K562 (cell line): ENCODE results near the gene SEMA5A. TPM values are rescaled to one million over a fixed set of nuclear protein-coding genes. Genes with fewer than 3 reads are reported as not detected.
A peak's percentile ranks its signal among the peaks of the same experiment; 100 is the strongest.

Source experiments
- ATAC-seq: fragments of 200-7000 bp; cut with Tn5 transposase; 3 replicates; pipeline ENCODE4 v1.9.1; 2020; ENCODE audit warnings: moderate library complexity
- BruUV-seq: library from RNA; stranded (reverse); fragments of 400-500 nt; replicated peaks from 2 replicates; lab custom pipeline; 2021; lab: Mats Ljungman, UMichigan
- CTCF ChIA-PET: fragments of 300-600 bp; formaldehyde crosslinking; extraction: SDS; loops from one replicate; lab custom pipeline; 2021; ENCODE audit warnings: low intra/inter-chr PET ratio; lab: Yijun Ruan, JAX
- POLR2A ChIA-PET: fragments of 300-600, 350-650 bp; sonication (Branson Sonifier 250); formaldehyde crosslinking; extraction: SDS; loops from one replicate; lab custom pipeline; 2021; ENCODE audit warnings: antibody characterized with exemption, inconsistent platforms; lab: Yijun Ruan, JAX
- DNase-seq, 4 experiments: peaks; one replicate each; pipeline versions ENCODE4 v3.0.0 to v3.0.0-alpha.2; 2011 to 2018; ENCODE audit warnings: low spot score in 3 of 4, mixed read lengths in 3 of 4; ENCODE audit errors: extremely low read depth in 1 of 4
- FAIRE-seq: peaks from 2 replicates; lab custom pipeline; 2011; peaks lifted over from hg19 to GRCh38; lab: Jason Lieb, UNC
- H2AFZ ChIP-seq: 2 replicates; pipeline ENCODE4 v1.6.0; 2011; ENCODE audit warnings: low read depth, low read length, control low read depth, inconsistent platforms
- H3K27ac ChIP-seq: fragments of 200-600 bp; 3 replicates; pipeline ENCODE4 v1.8.0; 2011; ENCODE audit warnings: low read depth, mild to moderate bottlenecking, control low read depth, inconsistent platforms, low read length, moderate library complexity, mixed read lengths; ENCODE audit errors: extremely low read depth
- H3K27me3 ChIP-seq, 2 experiments: fragments of 300-600 bp in 1 of 2; 2 replicates in 1 of 2; 3 replicates in 1 of 2; pipeline versions ENCODE4 v1.6.0 to v1.8.0; 2011; ENCODE audit warnings: inconsistent platforms in 2 of 2, low read length in 2 of 2, mild to moderate bottlenecking in 1 of 2, mixed read lengths in 1 of 2, moderate library complexity in 1 of 2; ENCODE audit not compliant: control insufficient read depth in 2 of 2, insufficient read depth in 2 of 2
- H3K36me3 ChIP-seq: fragments of 300-600 bp; 3 replicates; pipeline ENCODE4 v1.8.0; 2011; ENCODE audit warnings: mild to moderate bottlenecking, low read length, inconsistent platforms; ENCODE audit not compliant: control insufficient read depth, insufficient read depth
- H3K4me1 ChIP-seq, 2 experiments: fragments of 200-600 bp in 1 of 2; replicated peaks in 1 of 2; 2 replicates in 1 of 2; 3 replicates in 1 of 2; pipeline versions ENCODE4 v1.5.1 to v1.8.0; 2011; ENCODE audit warnings: inconsistent platforms in 2 of 2, low read length in 2 of 2, mild to moderate bottlenecking in 1 of 2, mixed read lengths in 1 of 2, moderate library complexity in 1 of 2; ENCODE audit not compliant: control insufficient read depth in 2 of 2, insufficient read depth in 2 of 2
- H3K4me2 ChIP-seq: 2 replicates; pipeline ENCODE4 v1.6.1; 2011; ENCODE audit warnings: low read length, control low read depth, inconsistent platforms, mixed read lengths; ENCODE audit not compliant: insufficient read depth
- H3K4me3 ChIP-seq: fragments of 200-600 bp; sonication (generic), shearing (Covaris generic); 2 replicates; pipeline ENCODE4 v1.5.1; 2016; ENCODE audit warnings: control low read depth, inconsistent platforms
- H3K79me2 ChIP-seq: fragments of 200-600 bp; 3 replicates; pipeline ENCODE4 v1.8.0; 2011; ENCODE audit warnings: low read length, inconsistent platforms; ENCODE audit not compliant: control insufficient read depth, insufficient read depth
- H3K9ac ChIP-seq, 2 experiments: 2 replicates each; pipeline versions ENCODE4 v1.6.0 to v1.6.1; 2011; ENCODE audit warnings: low read depth in 2 of 2, low read length in 2 of 2, control low read depth in 1 of 2, inconsistent platforms in 1 of 2, mild to moderate bottlenecking in 1 of 2, mixed read lengths in 1 of 2; ENCODE audit not compliant: insufficient read depth in 1 of 2
- H3K9me1 ChIP-seq: one replicate; pipeline ENCODE4 v1.6.0; 2011; ENCODE audit warnings: inconsistent platforms, mild to moderate bottlenecking, low read length, moderate library complexity; ENCODE audit not compliant: control insufficient read depth, insufficient read depth
- H3K9me3 ChIP-seq: replicated peaks from 2 replicates; pipeline ENCODE4 v1.5.1; 2011; ENCODE audit warnings: low read depth, low read length, inconsistent platforms; ENCODE audit not compliant: control insufficient read depth, insufficient read depth
- H4K20me1 ChIP-seq: replicated peaks from 2 replicates; pipeline ENCODE4 v1.6.1; 2011; ENCODE audit warnings: low read length, inconsistent platforms, mixed read lengths; ENCODE audit not compliant: control insufficient read depth, insufficient read depth
- BCLAF1 ChIP-seq, 2 experiments: fragments of 450-650 bp in 1 of 2; IDR thresholded peaks; 2 replicates each; pipeline ENCODE4 v1.6.1; 2011 to 2017; ENCODE audit warnings: low read depth in 2 of 2, antibody characterized with exemption in 1 of 2, borderline replicate concordance in 1 of 2, low read length in 1 of 2, mild to moderate bottlenecking in 1 of 2, mixed read lengths in 1 of 2; ENCODE audit not compliant: control insufficient read depth in 1 of 2
- C11orf30 ChIP-seq: fragments of 450-650 bp; IDR thresholded peaks from 2 replicates; pipeline ENCODE4 v1.6.1; 2016; ENCODE audit warnings: low read depth, mild to moderate bottlenecking
- GTF2E2 ChIP-seq: fragments of 200-800 bp; sonication (Bioruptor generic); IDR thresholded peaks from 2 replicates; pipeline ENCODE4 v1.6.1; 2016; ENCODE audit warnings: missing genetic modification characterization, missing compliant biosample characterization
- HDAC2 ChIP-seq: fragments of 450-650 bp; IDR thresholded peaks from 2 replicates; pipeline ENCODE4 v1.6.1; 2016; ENCODE audit warnings: mild to moderate bottlenecking
- HINFP ChIP-seq: fragments of 450-650 bp; conservative IDR thresholded peaks from 2 replicates; pipeline ENCODE4 v1.6.1; 2016; ENCODE audit warnings: missing genetic modification characterization, low read depth, mild to moderate bottlenecking, control low read depth, missing compliant biosample characterization
- KDM2B ChIP-seq: fragments of 250-450 bp; sonication (Bioruptor Pico); IDR thresholded peaks from 2 replicates; pipeline ENCODE4 v1.8.0; 2021; ENCODE audit warnings: mild to moderate bottlenecking, moderate library complexity
- MAFF ChIP-seq: IDR thresholded peaks from 2 replicates; pipeline ENCODE4 v1.6.1; 2012; ENCODE audit warnings: low read length, improper control_type of control experiment
- MAFG ChIP-seq: fragments of 450-650 bp; conservative IDR thresholded peaks from 2 replicates; pipeline ENCODE4 v1.6.1; 2016; ENCODE audit warnings: missing genetic modification characterization, missing compliant biosample characterization
- MAFK ChIP-seq: IDR thresholded peaks from 2 replicates; pipeline ENCODE4 v1.6.1; 2011; ENCODE audit warnings: low read length, improper control_type of control experiment
- MTA1 ChIP-seq: fragments of 450-650 bp; IDR thresholded peaks from 2 replicates; pipeline ENCODE4 v1.6.1; 2017; ENCODE audit warnings: borderline replicate concordance
- POLR3G ChIP-seq: IDR thresholded peaks from 2 replicates; pipeline ENCODE4 v1.6.1; 2011; ENCODE audit not compliant: insufficient read length, insufficient replicate concordance; ENCODE audit errors: extremely low read depth
- TAF15 ChIP-seq: fragments of 200-400 bp; formaldehyde crosslinking; IDR thresholded peaks from 2 replicates; pipeline ENCODE4 v1.6.1; 2017; ENCODE audit warnings: mild to moderate bottlenecking, low read depth, low read length, moderate library complexity
- YBX1 ChIP-seq: fragments of 450-650 bp; IDR thresholded peaks from 2 replicates; pipeline ENCODE4 v1.7.1; 2016; ENCODE audit warnings: mild to moderate bottlenecking
- ZNF174 ChIP-seq: fragments of 250-450 bp; sonication (Bioruptor Pico); IDR thresholded peaks from 2 replicates; pipeline ENCODE4 v1.4.0; 2020; ENCODE audit warnings: mild to moderate bottlenecking
- ZNF175 ChIP-seq: fragments of 200-800 bp; sonication (Bioruptor generic); IDR thresholded peaks from 2 replicates; pipeline ENCODE4 v1.6.1; 2016; ENCODE audit warnings: low read depth, mild to moderate bottlenecking, missing genetic modification characterization, missing compliant biosample characterization
- ZNF316 ChIP-seq: fragments of 450-650 bp; IDR thresholded peaks from 2 replicates; pipeline ENCODE4 v1.6.1; 2016
- ZNF512 ChIP-seq: IDR thresholded peaks from 2 replicates; pipeline ENCODE4 v1.6.1; 2016; ENCODE audit warnings: missing genetic modification characterization, missing compliant biosample characterization
- in situ Hi-C: fragments of 300-500 bp; cut with MboI; formaldehyde crosslinking; loops from 4 replicates; pipeline ENCODE4 v1.15.0; 2018; ENCODE audit warnings: inconsistent platforms, mixed read lengths
- intact Hi-C: fragments of 100-400 bp; cut with micrococcal nuclease; formaldehyde crosslinking; loops from 2 replicates; pipeline ENCODE4 v1.14.2; 2022
- polyA plus RNA-seq, 8 experiments: library from polyadenylated mRNA; depleted of rRNA in 4 of 8; stranded (reverse) in 5 of 8; unstranded in 3 of 8; fragments of >200 nt; fragmentation: Nextera tagmentation in 2 of 8; fragmentation: Illumina TruSeq in 1 of 8; extraction: Ambion mirVana in 2 of 8; extraction: Trizol in 1 of 8; gene quantifications; 2 replicates each; pipeline versions ENCODE4 v1.2.1 to v1.2.3, GENCODE V29; 2011 to 2014; ENCODE audit warnings: inconsistent platforms in 1 of 8, missing spikeins in 1 of 8
- total RNA-seq, 7 experiments: library from RNA; depleted of rRNA in 6 of 7; stranded (reverse); fragments of >200 nt in 6 of 7; fragmentation: Illumina TruSeq in 2 of 7; extraction: Trizol in 2 of 7; gene quantifications; 2 replicates each; pipeline versions ENCODE4 v1.2.1 to v1.2.3, GENCODE V29; 2011 to 2021; ENCODE audit warnings: low replicate concordance in 1 of 7

Gene SEMA5A
- total and polyA plus RNA-seq, 9 of the 15 experiments (the other 6 are each of a cell fraction or from before 2014, with no cell fraction given), result 0.02 TPM; not detected in 8

- no peaks in the 10 kb centered on the region for H3K4me1 ChIP-seq
- no peaks in the 10 kb centered on the region for H4K20me1 ChIP-seq
- no peaks in the 10 kb centered on the region for H3K36me3 ChIP-seq
- CTCF ChIA-PET, result no interaction called here
- POLR2A ChIA-PET, result no interaction called here
- H2AFZ ChIP-seq, result no peak overlapping the region
- no TSS peak for BruUV-seq
- no peaks in the 10 kb centered on the region for H3K9me3 ChIP-seq
- H3K4me2 ChIP-seq, result no peak overlapping the region
- H3K27ac ChIP-seq, result no peak overlapping the region
- FAIRE-seq, result no peak
- in situ Hi-C loops (no loop called here), intact Hi-C loops (no loop called here)
- H3K27me3 ChIP-seq, result no peaks in the 10 kb centered on the region
- no peak overlapping the region for H3K9ac ChIP-seq
- H3K4me3 ChIP-seq, result no peak overlapping the region
- ATAC-seq, result no peak
- DNase-seq, result no peak
- no peaks in the 10 kb centered on the region for H3K79me2 ChIP-seq
- H3K9me1 ChIP-seq, result no peaks in the 10 kb centered on the region
- TF ChIP-seq POLR3G, result no peak
- TF ChIP-seq BCLAF1 (IDR thresholded peaks at IDR 0.05; ENCODE audit: borderline replicate concordance in 1 of 2, control insufficient read depth in 1 of 2, low read depth in 2 of 2, low read length in 1 of 2), result no peak
- TF ChIP-seq YBX1, result no peak
- no peak for TF ChIP-seq ZNF512 (tag)
- no peak for TF ChIP-seq TAF15
- TF ChIP-seq MAFF, result peak; percentile 75
- no peak for TF ChIP-seq HINFP (tag)
- TF ChIP-seq KDM2B, result no peak
- no peak for TF ChIP-seq ZNF174 (CRISPR knock-in tag)
- no peak for TF ChIP-seq GTF2E2 (tag)
- TF ChIP-seq ZNF316, result peak; percentile 75
- TF ChIP-seq C11orf30, result peak; percentile 64; the same call in 1 of the 2 replicates
- TF ChIP-seq HDAC2, result no peak
- TF ChIP-seq MTA1, result no peak
- TF ChIP-seq MAFG, result peak; percentile 62
- TF ChIP-seq ZNF175 (CRISPR knock-in tag), result no peak
- peak; percentile 69 for TF ChIP-seq MAFK
Observed at GRCh38 chr5:9594913-9595312, 49.0 kb upstream of the SEMA5A start.
